Measurements from ENCODE around the gene GABPB1. TPM values are rescaled to one million over a fixed set of nuclear protein-coding genes. Genes with fewer than 3 reads are reported as not detected.

GABPB1 gene
- total RNA-seq, 1 donor from 2014 or later: 8.1 TPM

GRCh38 chr15:50228866-50229265 is 126.1 kb downstream of the GABPB1 start:
- intact Hi-C loops (cut with micrococcal nuclease): no loop called here
- TF ChIP-seq CTCF (IDR thresholded peaks at IDR 0.05; ENCODE audit: borderline replicate concordance): no peak
- Histone ChIP-seq H3K27ac (replicated peaks) (no peak overlapping the region), H3K36me3 (no peaks in the 10 kb centered on the region), H3K9me3 (replicated peaks) (no peaks in the 10 kb centered on the region), H3K4me1 (no peaks in the 10 kb centered on the region), H3K27me3 (ENCODE audit: low read depth) (no peaks in the 10 kb centered on the region), H3K4me3 (no peak overlapping the region)
- no peak for DNase-seq

- Histone ChIP-seq H3K27ac (replicated peaks) (no peak overlapping the region), H3K27me3 (ENCODE audit: low read depth) (no peaks in the 10 kb centered on the region), H3K9me3 (replicated peaks) (no peaks in the 10 kb centered on the region), H3K36me3 (no peaks in the 10 kb centered on the region), H3K4me1 (no peaks in the 10 kb centered on the region), H3K4me3 (no peak overlapping the region)
- intact Hi-C loops (cut with micrococcal nuclease): no loop called here
- TF ChIP-seq CTCF (IDR thresholded peaks at IDR 0.05; ENCODE audit: borderline replicate concordance): no peak
- no peak for DNase-seq
These were observed 127.9 kb downstream of the GABPB1 start for GRCh38 chr15:50227076-50227475.

GRCh38 chr15:50225938-50226337 is 129.1 kb downstream of the GABPB1 start:
- H3K9me3 ChIP-seq (replicated peaks): no peaks in the 10 kb centered on the region
- H3K4me3 ChIP-seq: no peak overlapping the region
- no peak overlapping the region for H3K27ac ChIP-seq (replicated peaks)
- no peaks in the 10 kb centered on the region for H3K4me1 ChIP-seq
- H3K27me3 ChIP-seq (ENCODE audit: low read depth): peaks cover 1% of the 10 kb centered on the region
- TF ChIP-seq CTCF (IDR thresholded peaks at IDR 0.05; ENCODE audit: borderline replicate concordance): no peak
- H3K36me3 ChIP-seq: no peaks in the 10 kb centered on the region
- intact Hi-C loops (cut with micrococcal nuclease): no loop called here
- DNase-seq: no peak

Other genes starting within 250 kb of the GABPB1 start
- 2.5 TPM for gene ATP8B4, start 236.0 kb downstream of the GABPB1 start, total RNA-seq
- gene SLC27A2, start 173.0 kb downstream of the GABPB1 start, total RNA-seq: not detected
- 0.52 TPM for gene HDC, start 89.5 kb downstream of the GABPB1 start, total RNA-seq
- 43.9 TPM for gene USP8, start 69.2 kb upstream of the GABPB1 start, total RNA-seq
- not detected for gene USP50, start 191.5 kb upstream of the GABPB1 start, total RNA-seq

Data from left ventricle myocardium inferior (tissue), 1 donor.